HEK293 (cell line): ENCODE measurements around the gene EFNA2.

ENCODE experiments used
- ATF2 ChIP-seq: fragments of 450-650 bp; formaldehyde crosslinking; IDR thresholded peaks from 2 replicates; pipeline ENCODE4 v1.5.1; 2016; ENCODE audit warnings: missing biosample characterization, missing genetic modification characterization, low read depth
- IKZF3 ChIP-seq: fragments of 450-650 bp; IDR thresholded peaks from 2 replicates; pipeline ENCODE4 v1.5.0; 2018; ENCODE audit warnings: missing biosample characterization, mild to moderate bottlenecking, missing genetic modification characterization, moderate library complexity
- KLF1 ChIP-seq: fragments of 450-650 bp; formaldehyde crosslinking; IDR thresholded peaks from 2 replicates; pipeline ENCODE4 v1.5.1; 2016; ENCODE audit warnings: missing biosample characterization, missing genetic modification characterization
- KLF10 ChIP-seq: fragments of 450-650 bp; IDR thresholded peaks from 2 replicates; pipeline ENCODE4 v1.5.1; 2018; ENCODE audit warnings: missing biosample characterization, mild to moderate bottlenecking, missing genetic modification characterization
- KLF7 ChIP-seq: fragments of 450-650 bp; formaldehyde crosslinking; IDR thresholded peaks from 2 replicates; pipeline ENCODE4 v1.5.1; 2016; ENCODE audit warnings: missing biosample characterization, missing genetic modification characterization, borderline replicate concordance
- MYNN ChIP-seq: fragments of 450-650 bp; formaldehyde crosslinking; IDR thresholded peaks from 2 replicates; pipeline ENCODE4 v1.5.1; 2016; ENCODE audit warnings: missing biosample characterization, missing genetic modification characterization, borderline replicate concordance
- PRDM4 ChIP-seq: fragments of 450-650 bp; formaldehyde crosslinking; IDR thresholded peaks from 2 replicates; pipeline ENCODE4 v1.5.1; 2017; ENCODE audit warnings: missing biosample characterization, missing genetic modification characterization
- PRDM6 ChIP-seq: fragments of 450-650 bp; formaldehyde crosslinking; IDR thresholded peaks from 2 replicates; pipeline ENCODE4 v1.5.1; 2017; ENCODE audit warnings: missing biosample characterization, missing genetic modification characterization
- SCRT2 ChIP-seq: fragments of 450-650 bp; formaldehyde crosslinking; IDR thresholded peaks from 2 replicates; pipeline ENCODE4 v1.5.1; 2016; ENCODE audit warnings: missing biosample characterization, missing genetic modification characterization
- SP7 ChIP-seq: fragments of 450-650 bp; formaldehyde crosslinking; IDR thresholded peaks from 2 replicates; pipeline ENCODE4 v1.5.1; 2016; ENCODE audit warnings: missing biosample characterization, missing genetic modification characterization
- TCF7L2 ChIP-seq: IDR thresholded peaks from 2 replicates; pipeline ENCODE4 v1.6.1; 2011; ENCODE audit warnings: low read depth, mild to moderate bottlenecking, inconsistent platforms, low read length, moderate library complexity, borderline replicate concordance
- YY2 ChIP-seq: fragments of 450-650 bp; formaldehyde crosslinking; IDR thresholded peaks from 2 replicates; pipeline ENCODE4 v1.5.1; 2016; ENCODE audit warnings: missing biosample characterization, missing genetic modification characterization
- ZBTB8A ChIP-seq: fragments of 450-650 bp; formaldehyde crosslinking; IDR thresholded peaks from 2 replicates; pipeline ENCODE4 v1.5.1; 2016; ENCODE audit warnings: missing biosample characterization, missing genetic modification characterization
- ZNF112 ChIP-seq: fragments of 450-650 bp; formaldehyde crosslinking; IDR thresholded peaks from 2 replicates; pipeline ENCODE4 v1.5.0; 2017; ENCODE audit warnings: missing biosample characterization, missing genetic modification characterization
- ZNF140 ChIP-seq: fragments of 450-650 bp; formaldehyde crosslinking; IDR thresholded peaks from 2 replicates; pipeline ENCODE4 v1.5.1; 2016; ENCODE audit warnings: missing biosample characterization, missing genetic modification characterization
- ZNF146 ChIP-seq: fragments of 450-650 bp; formaldehyde crosslinking; IDR thresholded peaks from 2 replicates; pipeline ENCODE4 v1.5.1; 2016; ENCODE audit warnings: missing biosample characterization, missing genetic modification characterization
- ZNF175 ChIP-seq: fragments of 450-650 bp; formaldehyde crosslinking; IDR thresholded peaks from 2 replicates; pipeline ENCODE4 v1.5.1; 2016; ENCODE audit warnings: missing biosample characterization, missing genetic modification characterization
- ZNF24 ChIP-seq: fragments of 450-650 bp; formaldehyde crosslinking; IDR thresholded peaks from 2 replicates; pipeline ENCODE4 v1.5.1; 2016; ENCODE audit warnings: missing biosample characterization, missing genetic modification characterization
- ZNF394 ChIP-seq: fragments of 450-650 bp; formaldehyde crosslinking; IDR thresholded peaks from 2 replicates; pipeline ENCODE4 v1.5.1; 2016; ENCODE audit warnings: missing biosample characterization, missing genetic modification characterization, mild to moderate bottlenecking, moderate library complexity, borderline replicate concordance
- ZNF518A ChIP-seq: fragments of 450-650 bp; formaldehyde crosslinking; conservative IDR thresholded peaks from 2 replicates; pipeline ENCODE4 v1.5.1; 2016; ENCODE audit warnings: low read depth, missing biosample characterization, missing genetic modification characterization
- ZNF558 ChIP-seq: fragments of 450-650 bp; formaldehyde crosslinking; IDR thresholded peaks from 2 replicates; pipeline ENCODE4 v1.5.1; 2016; ENCODE audit warnings: missing biosample characterization, missing genetic modification characterization
- ZNF596 ChIP-seq: fragments of 450-650 bp; IDR thresholded peaks from 2 replicates; pipeline ENCODE4 v1.5.0; 2018; ENCODE audit warnings: missing biosample characterization, mild to moderate bottlenecking, missing genetic modification characterization, moderate library complexity
- ZNF629 ChIP-seq: fragments of 450-650 bp; formaldehyde crosslinking; IDR thresholded peaks from 2 replicates; pipeline ENCODE4 v1.5.1; 2017; ENCODE audit warnings: missing biosample characterization, missing genetic modification characterization
- ZNF639 ChIP-seq: fragments of 450-650 bp; formaldehyde crosslinking; IDR thresholded peaks from 2 replicates; pipeline ENCODE4 v1.5.1; 2016; ENCODE audit warnings: missing biosample characterization, missing genetic modification characterization
- ZNF692 ChIP-seq: fragments of 450-650 bp; formaldehyde crosslinking; IDR thresholded peaks from 2 replicates; pipeline ENCODE4 v1.5.1; 2016; ENCODE audit warnings: missing biosample characterization, missing genetic modification characterization
- ZNF785 ChIP-seq: fragments of 450-650 bp; formaldehyde crosslinking; IDR thresholded peaks from 2 replicates; pipeline ENCODE4 v1.5.1; 2016; ENCODE audit warnings: missing biosample characterization, missing genetic modification characterization
- ZNF792 ChIP-seq: fragments of 450-650 bp; formaldehyde crosslinking; IDR thresholded peaks from 2 replicates; pipeline ENCODE4 v1.5.1; 2016; ENCODE audit warnings: missing biosample characterization, missing genetic modification characterization

EFNA2 gene

GRCh38 chr19:1275976-1276627 is 9.6 kb upstream of the EFNA2 start (continued):
- TF ChIP-seq PRDM6, result no peak
- TF ChIP-seq SCRT2 (tag by site-specific recombination), result no peak; the same call in 1 of the 2 replicates
- peak; percentile 29; the same call in 1 of the 2 replicates for TF ChIP-seq ZNF394 (tag by site-specific recombination)
- TF ChIP-seq SP7 (tag by site-specific recombination), result peak; percentile 68
- TF ChIP-seq ZBTB8A, result peak; percentile 85
- TF ChIP-seq ZNF629 (tag by site-specific recombination), result peak; percentile 28; the same call in 1 of the 2 replicates
- TF ChIP-seq ZNF785 (tag by site-specific recombination), result no peak
- TF ChIP-seq ZNF112 (tag by site-specific recombination), result no peak
- TF ChIP-seq IKZF3 (tag by site-specific recombination), result no peak
- peak; percentile 93 for TF ChIP-seq KLF1 (tag by site-specific recombination)
- TF ChIP-seq ZNF140 (tag by site-specific recombination), result no peak
- no peak for TF ChIP-seq ZNF24 (tag by site-specific recombination)
- no peak for TF ChIP-seq KLF7 (tag by site-specific recombination)
- no peak for TF ChIP-seq ATF2
- TF ChIP-seq KLF10 (tag by site-specific recombination), result no peak
- TF ChIP-seq ZNF146 (tag by site-specific recombination), result no peak
- no peak for TF ChIP-seq ZNF639 (tag by site-specific recombination)
- TF ChIP-seq ZNF558 (tag by site-specific recombination), result no peak
- no peak for TF ChIP-seq ZNF792 (tag by site-specific recombination)
- TF ChIP-seq ZNF596 (tag by site-specific recombination), result 0 out of 2 replicates have a peak, but pooled peaks have one; percentile 20
- no peak for TF ChIP-seq ZNF175 (tag by site-specific recombination)
- no peak for TF ChIP-seq TCF7L2
- no peak for TF ChIP-seq MYNN (tag by site-specific recombination)
- peak; percentile 99 for TF ChIP-seq ZNF692 (tag by site-specific recombination)
- TF ChIP-seq ZNF518A (tag by site-specific recombination), result no peak
- no peak for TF ChIP-seq YY2
- TF ChIP-seq PRDM4, result no peak
